Adipose tissue (tissue), 3 donors: ENCODE data around the gene PCDHGA3. TPM values are rescaled to one million over a fixed set of nuclear protein-coding genes. Genes with fewer than 3 reads are reported as not detected.

ENCODE experiments used
- polyA plus RNA-seq, 3 donors: library from polyadenylated mRNA; stranded (reverse); fragments of 200-250 nt; gene quantifications; one replicate each; pipeline ENCODE4 v1.2.3, GENCODE V29; 2013
- donor health status: healthy with polysubstance abuse.
- donor health status: Bipolar disorder and iron deficiency.
- donor health status: healthy.

PCDHGA3 gene
- polyA plus RNA-seq, 3 donors, result 0.45 to 0.82 (median 0.54) TPM

Other genes with a start within 250 kb of the PCDHGA3 start
- 1 to 10 TPM in 1 of 3 donors, under 1 TPM in 2; 0.74 to 3.2 (median 0.79) TPM for gene PCDHB2, start 249.2 kb upstream of the PCDHGA3 start, polyA plus RNA-seq
- 1 to 10 TPM in 1 of 3 donors, under 1 TPM in 2; 0.48 to 1.4 (median 0.90) TPM for gene PCDHB3, start 243.4 kb upstream of the PCDHGA3 start, polyA plus RNA-seq
- 1 to 10 TPM in 2 of 3 donors, under 1 TPM in 1; 0.90 to 2.9 (median 1.9) TPM for gene PCDHB4, start 222.0 kb upstream of the PCDHGA3 start, polyA plus RNA-seq
- gene PCDHB5, start 208.6 kb upstream of the PCDHGA3 start, polyA plus RNA-seq, result 1 to 10 TPM; 1.3 to 5.8 (median 1.6) TPM
- gene PCDHB6, start 193.8 kb upstream of the PCDHGA3 start, polyA plus RNA-seq, result under 1 TPM in 2 of 3 donors, not detected in 1; 0.33 to 0.46 TPM
- 1 to 10 TPM in 1 of 3 donors, under 1 TPM in 2; 0.20 to 1.5 (median 0.79) TPM for gene PCDHB7, start 171.2 kb upstream of the PCDHGA3 start, polyA plus RNA-seq
- gene PCDHB8, start 166.0 kb upstream of the PCDHGA3 start, polyA plus RNA-seq, result 1 to 10 TPM in 1 of 3 donors, under 1 TPM in 1, not detected in 1; 0.42 to 1.2 TPM
- 1 to 10 TPM in 1 of 3 donors, under 1 TPM in 2; 0.72 to 1.4 (median 0.90) TPM for gene PCDHB16, start 161.4 kb upstream of the PCDHGA3 start, polyA plus RNA-seq
- under 1 TPM; 0.38 to 0.88 (median 0.79) TPM for gene PCDHB9, start 156.7 kb upstream of the PCDHGA3 start, polyA plus RNA-seq
- 1 to 10 TPM in 1 of 3 donors, under 1 TPM in 2; 0.41 to 1.1 (median 0.67) TPM for gene PCDHB10, start 151.5 kb upstream of the PCDHGA3 start, polyA plus RNA-seq
- gene PCDHB11, start 144.2 kb upstream of the PCDHGA3 start, polyA plus RNA-seq, result 1 to 10 TPM in 2 of 3 donors, under 1 TPM in 1; 0.45 to 1.4 (median 1.0) TPM
- 1 to 10 TPM in 2 of 3 donors, under 1 TPM in 1; 0.81 to 1.2 (median 1.2) TPM for gene PCDHB12, start 135.1 kb upstream of the PCDHGA3 start, polyA plus RNA-seq
- gene PCDHB13, start 129.9 kb upstream of the PCDHGA3 start, polyA plus RNA-seq, result 1 to 10 TPM in 2 of 3 donors, under 1 TPM in 1; 0.34 to 1.7 (median 1.3) TPM
- 1 to 10 TPM; 1.3 to 2.5 (median 1.4) TPM for gene PCDHB14, start 120.5 kb upstream of the PCDHGA3 start, polyA plus RNA-seq
- gene PCDHB15, start 98.4 kb upstream of the PCDHGA3 start, polyA plus RNA-seq, result 1 to 10 TPM in 2 of 3 donors, under 1 TPM in 1; 0.79 to 3.2 (median 2.0) TPM
- under 1 TPM in 1 of 3 donors, not detected in 2; 0.03 TPM for gene SLC25A2, start 39.8 kb upstream of the PCDHGA3 start, polyA plus RNA-seq
- 10 to 100 TPM; 32.2 to 62.0 (median 59.1) TPM for gene TAF7, start 23.0 kb upstream of the PCDHGA3 start, polyA plus RNA-seq
- gene PCDHGA1, start 13.3 kb upstream of the PCDHGA3 start, polyA plus RNA-seq, result under 1 TPM in 2 of 3 donors, not detected in 1; 0.10 to 0.25 TPM
- 1 to 10 TPM in 1 of 3 donors, under 1 TPM in 2; 0.56 to 1.3 (median 0.89) TPM for gene PCDHGA2, start 5.1 kb upstream of the PCDHGA3 start, polyA plus RNA-seq
- gene PCDHGB1, start 6.3 kb downstream of the PCDHGA3 start, polyA plus RNA-seq, result under 1 TPM; 0.11 to 0.36 (median 0.30) TPM
- gene PCDHGA4, start 11.2 kb downstream of the PCDHGA3 start, polyA plus RNA-seq, result under 1 TPM; 0.34 to 0.98 (median 0.82) TPM
- under 1 TPM; 0.58 to 0.90 (median 0.71) TPM for gene PCDHGB2, start 16.2 kb downstream of the PCDHGA3 start, polyA plus RNA-seq
- gene PCDHGA5, start 20.3 kb downstream of the PCDHGA3 start, polyA plus RNA-seq, result under 1 TPM; 0.34 to 0.52 (median 0.43) TPM
- gene PCDHGB3, start 26.4 kb downstream of the PCDHGA3 start, polyA plus RNA-seq, result under 1 TPM; 0.34 to 0.52 (median 0.40) TPM
- 1 to 10 TPM in 1 of 3 donors, under 1 TPM in 2; 0.45 to 1.3 (median 0.83) TPM for gene PCDHGA6, start 30.1 kb downstream of the PCDHGA3 start, polyA plus RNA-seq
- under 1 TPM; 0.11 to 0.38 (median 0.31) TPM for gene PCDHGA7, start 38.9 kb downstream of the PCDHGA3 start, polyA plus RNA-seq
- 1 to 10 TPM in 1 of 3 donors, under 1 TPM in 2; 0.34 to 1.2 (median 0.60) TPM for gene PCDHGB4, start 43.9 kb downstream of the PCDHGA3 start, polyA plus RNA-seq
- under 1 TPM; 0.07 to 0.45 (median 0.10) TPM for gene PCDHGA8, start 48.8 kb downstream of the PCDHGA3 start, polyA plus RNA-seq
- gene PCDHGB5, start 54.1 kb downstream of the PCDHGA3 start, polyA plus RNA-seq, result 1 to 10 TPM in 2 of 3 donors, under 1 TPM in 1; 0.11 to 3.1 (median 2.3) TPM
- gene PCDHGA9, start 58.9 kb downstream of the PCDHGA3 start, polyA plus RNA-seq, result under 1 TPM; 0.51 to 0.89 (median 0.67) TPM
- 1 to 10 TPM; 1.0 to 2.4 (median 1.0) TPM for gene PCDHGB6, start 64.2 kb downstream of the PCDHGA3 start, polyA plus RNA-seq
- 1 to 10 TPM in 1 of 3 donors, under 1 TPM in 2; 0.64 to 1.8 (median 0.79) TPM for gene PCDHGA10, start 69.2 kb downstream of the PCDHGA3 start, polyA plus RNA-seq
- 1 to 10 TPM; 2.3 to 4.9 (median 2.6) TPM for gene PCDHGB7, start 73.8 kb downstream of the PCDHGA3 start, polyA plus RNA-seq
- gene PCDHGA11, start 77.2 kb downstream of the PCDHGA3 start, polyA plus RNA-seq, result 1 to 10 TPM in 1 of 3 donors, under 1 TPM in 2; 0.32 to 1.1 (median 0.79) TPM
- 1 to 10 TPM in 2 of 3 donors, under 1 TPM in 1; 0.48 to 2.0 (median 1.2) TPM for gene PCDHGA12, start 86.7 kb downstream of the PCDHGA3 start, polyA plus RNA-seq
- gene PCDHGC3, start 132.1 kb downstream of the PCDHGA3 start, polyA plus RNA-seq, result 100 to 1,000 TPM in 1 of 3 donors, 10 to 100 TPM in 2; 21.7 to 106 (median 37.2) TPM
- under 1 TPM; 0.05 to 0.34 (median 0.15) TPM for gene PCDHGC4, start 141.2 kb downstream of the PCDHGA3 start, polyA plus RNA-seq
- gene PCDHGC5, start 145.3 kb downstream of the PCDHGA3 start, polyA plus RNA-seq, result under 1 TPM; 0.06 to 0.56 (median 0.07) TPM